IMR-90 (cell line): ENCODE results near the gene CITED4. TPM values are rescaled to one million over a fixed set of nuclear protein-coding genes. Genes with fewer than 3 reads are reported as not detected.
"Not testable (repeated sequence)": the region's sequence is repeated elsewhere in the genome, so short reads cannot be mapped to it uniquely, and the experiment has no call there.

ENCODE experiments used
- ATAC-seq: fragments of 200-7000 bp; cut with Tn5 transposase; 2 replicates; pipeline ENCODE4 v1.9.1; 2020; ENCODE audit warnings: low read depth, mild to moderate bottlenecking, moderate library complexity
- BruUV-seq: library from RNA; stranded (reverse); fragments of 400-500 nt; replicated peaks from 2 replicates; lab custom pipeline; 2021; lab: Mats Ljungman, UMichigan
- CTCF ChIA-PET: fragments of 300-600 bp; formaldehyde crosslinking; extraction: SDS; loops from one replicate; lab custom pipeline; 2021; ENCODE audit warnings: antibody characterized with exemption; lab: Yijun Ruan, JAX
- POLR2A ChIA-PET: fragments of 300-600 bp; sonication (Branson Sonifier 250); formaldehyde crosslinking; loops from one replicate; lab custom pipeline; 2022; ENCODE audit warnings: antibody characterized with exemption; ENCODE audit not compliant: unreplicated experiment; lab: Charles Lee
- DNase-seq: peaks from one replicate; pipeline ENCODE4 v3.0.0; 2013
- H2AFZ ChIP-seq: replicated peaks from 2 replicates; pipeline ENCODE3; 2013; ENCODE audit warnings: low read length, mild to moderate bottlenecking; ENCODE audit not compliant: poor library complexity
- H2AK5ac ChIP-seq: 2 replicates; pipeline ENCODE4 v1.6.1; 2013; ENCODE audit warnings: low read depth, low read length, inconsistent platforms
- H2AK9ac ChIP-seq: replicated peaks from 2 replicates; pipeline ENCODE3; 2013; ENCODE audit warnings: mild to moderate bottlenecking, low read depth, low read length, moderate library complexity; ENCODE audit not compliant: poor library complexity
- H2BK120ac ChIP-seq: 2 replicates; pipeline ENCODE4 v1.6.1; 2013; ENCODE audit warnings: low read depth, low read length, inconsistent platforms
- H2BK15ac ChIP-seq: 3 replicates; pipeline ENCODE4 v1.6.1; 2013; ENCODE audit warnings: low read depth, low read length, inconsistent platforms
- H2BK20ac ChIP-seq: 2 replicates; pipeline ENCODE4 v1.6.1; 2013; ENCODE audit warnings: low read depth, mild to moderate bottlenecking, inconsistent platforms, low read length, moderate library complexity
- H2BK5ac ChIP-seq: 2 replicates; pipeline ENCODE4 v1.6.1; 2013; ENCODE audit warnings: mild to moderate bottlenecking, low read depth, low read length, inconsistent platforms; ENCODE audit not compliant: poor library complexity, severe bottlenecking
- H3K14ac ChIP-seq: replicated peaks from 2 replicates; pipeline ENCODE4 v1.6.1; 2013; ENCODE audit warnings: low read depth, low read length, inconsistent platforms
- H3K18ac ChIP-seq: 2 replicates; pipeline ENCODE4 v1.6.1; 2013; ENCODE audit warnings: low read depth, low read length, control low read depth
- H3K23ac ChIP-seq: 2 replicates; pipeline ENCODE4 v1.6.1; 2013; ENCODE audit warnings: low read depth, low read length, inconsistent platforms
- H3K27ac ChIP-seq: 2 replicates; pipeline ENCODE4 v1.5.1; 2013; ENCODE audit warnings: mild to moderate bottlenecking, control low read depth, low read length; ENCODE audit not compliant: insufficient read depth
- H3K27me3 ChIP-seq: 2 replicates; pipeline ENCODE4 v1.6.1; 2013; ENCODE audit warnings: low read length; ENCODE audit not compliant: control insufficient read depth, insufficient read depth
- H3K36me3 ChIP-seq: 2 replicates; pipeline ENCODE4 v1.6.1; 2013; ENCODE audit warnings: low read length, mixed read lengths; ENCODE audit not compliant: control insufficient read depth, insufficient read depth
- H3K4ac ChIP-seq: 2 replicates; pipeline ENCODE4 v1.6.1; 2013; ENCODE audit warnings: low read depth, low read length, inconsistent platforms
- H3K4me1 ChIP-seq: 2 replicates; pipeline ENCODE4 v1.6.1; 2013; ENCODE audit warnings: low read length, mixed read lengths; ENCODE audit not compliant: control insufficient read depth, insufficient read depth
- H3K4me2 ChIP-seq: 2 replicates; pipeline ENCODE4 v1.6.1; 2013; ENCODE audit warnings: low read depth, mild to moderate bottlenecking, control low read depth, low read length, moderate library complexity
- H3K4me3 ChIP-seq: 2 replicates; pipeline ENCODE4 v1.5.1; 2013; ENCODE audit warnings: low read depth, mild to moderate bottlenecking, control low read depth, low read length, moderate library complexity; ENCODE audit not compliant: insufficient read depth
- H3K56ac ChIP-seq: 2 replicates; pipeline ENCODE4 v1.6.1; 2013; ENCODE audit warnings: low read length, inconsistent platforms; ENCODE audit not compliant: insufficient read depth; ENCODE audit errors: extremely low read depth
- H3K79me1 ChIP-seq, 2 experiments: 2 replicates each; pipeline ENCODE4 v1.6.1; 2013; ENCODE audit warnings: low read length in 2 of 2, inconsistent platforms in 1 of 2, low read depth in 1 of 2
- H3K9ac ChIP-seq: 2 replicates; pipeline ENCODE4 v1.6.1; 2013; ENCODE audit warnings: low read depth, low read length, control low read depth
- H3K9me1 ChIP-seq: 2 replicates; pipeline ENCODE4 v1.6.1; 2013; ENCODE audit warnings: low read length, inconsistent platforms; ENCODE audit not compliant: insufficient read depth
- H3K9me3 ChIP-seq: 2 replicates; pipeline ENCODE4 v1.6.1; 2013; ENCODE audit warnings: low read length; ENCODE audit not compliant: control insufficient read depth, insufficient read depth
- H4K20me1 ChIP-seq: 2 replicates; pipeline ENCODE4 v1.6.1; 2013; ENCODE audit warnings: low read length, inconsistent platforms; ENCODE audit not compliant: insufficient read depth
- H4K5ac ChIP-seq: 2 replicates; pipeline ENCODE4 v1.6.1; 2013; ENCODE audit warnings: mild to moderate bottlenecking, low read depth, low read length, control low read depth
- H4K8ac ChIP-seq, 2 experiments: 2 replicates each; pipeline ENCODE4 v1.6.1; 2013; ENCODE audit warnings: low read depth in 2 of 2, low read length in 2 of 2, control low read depth in 1 of 2, inconsistent platforms in 1 of 2
- H4K91ac ChIP-seq: 2 replicates; pipeline ENCODE4 v1.6.1; 2013; ENCODE audit warnings: low read depth, low read length, inconsistent platforms; ENCODE audit not compliant: insufficient read depth
- WGBS, 2 experiments: methylation state at CpG; one replicate each; pipeline versions ENCODE4 v1.1.5 to v1.1.7; 2013; ENCODE audit warnings: missing lambda C conversion rate in 2 of 2; ENCODE audit not compliant: insufficient read length in 1 of 2; ENCODE audit errors: extremely low coverage in 2 of 2; 5-methylcytosine and 5-hydroxymethylcytosine counted together
- dilution Hi-C: fragments of 300-500 bp; cut with HindIII; formaldehyde crosslinking; loops from one replicate; pipeline ENCODE4 v1.14.3; 2018; ENCODE audit warnings: low sequenced_read_pairs; ENCODE audit not compliant: unreplicated experiment
- in situ Hi-C: fragments of 300-500 bp; cut with MboI; formaldehyde crosslinking; loops from 3 replicates; pipeline ENCODE4 v1.14.3; 2019; ENCODE audit warnings: low sequenced_read_pairs, inconsistent platforms, mixed read lengths
- intact Hi-C: fragments of 100-400 bp; cut with micrococcal nuclease; formaldehyde crosslinking; loops from 2 replicates; pipeline ENCODE4 v1.10.0; 2022
- polyA plus RNA-seq, 3 experiments: library from polyadenylated mRNA; depleted of rRNA; stranded (reverse); fragments of >200 nt; gene quantifications; 2 replicates each; pipeline ENCODE4 v1.2.3, GENCODE V29; 2012; ENCODE audit warnings: low replicate concordance in 1 of 3
- total RNA-seq: library from RNA; depleted of rRNA; stranded (reverse); fragments of >200 nt; gene quantifications from 2 replicates; pipeline ENCODE4 v1.2.3, GENCODE V29; 2012

CITED4 gene
- total and polyA plus RNA-seq, 2 of the 4 experiments (the other 2 are of a cell fraction) = under 0.01 to 1.6 TPM

- dilution Hi-C loops, H3K4me1 ChIP-seq, H2BK15ac ChIP-seq, H2AK5ac ChIP-seq, H3K27ac ChIP-seq, H2AK9ac ChIP-seq, H2AFZ ChIP-seq, H3K79me1 ChIP-seq, H3K4me3 ChIP-seq, H3K9ac ChIP-seq, H3K18ac ChIP-seq, ATAC-seq, in situ Hi-C loops, H3K14ac ChIP-seq, H4K5ac ChIP-seq, H3K36me3 ChIP-seq, H3K27me3 ChIP-seq, H2BK5ac ChIP-seq, H4K91ac ChIP-seq, H2BK20ac ChIP-seq, CTCF ChIA-PET, POLR2A ChIA-PET, H3K23ac ChIP-seq, H4K8ac ChIP-seq, DNase-seq, intact Hi-C loops, H2BK120ac ChIP-seq, H3K4me2 ChIP-seq, H3K4ac ChIP-seq, H3K56ac ChIP-seq, H4K20me1 ChIP-seq, BruUV-seq: not testable (repeated sequence)
- peaks cover 11% of the 10 kb centered on the region for H3K9me3 ChIP-seq
- 25% methylated on average over 1 of the region's 2 CpGs; no CpG with 5 or more reads in 1 of the 2 experiments for WGBS, 2 experiments
- H3K9me1 ChIP-seq = peaks cover 10% of the 10 kb centered on the region
These were observed 32.7 kb upstream of the CITED4 start for GRCh38 chr1:40894858-40895257.
